Suprapubic skin (tissue), 3 donors: ENCODE results near the gene POLR2I.
"Not testable (repeated sequence)": the region's sequence is repeated elsewhere in the genome, so short reads cannot be mapped to it uniquely, and the experiment has no call there.

ENCODE experiments used
- POLR2A ChIP-seq, 2 donors: fragments of 450-650 bp; IDR thresholded peaks; one replicate each; pipeline ENCODE4 v1.6.1; 2017; ENCODE audit warnings: antibody characterized with exemption in 2 of 2, mild to moderate bottlenecking in 2 of 2, moderate library complexity in 2 of 2
- TF ChIP-seq, protein P1 (sequence below), 2 donors: fragments of 200-600 bp in 1 of 2; fragments of 450-650 bp in 1 of 2; sonication (generic) in 1 of 2; IDR thresholded peaks; one replicate each; pipeline ENCODE4 v1.5.1; 2016 to 2019; ENCODE audit warnings: antibody characterized with exemption in 2 of 2, mild to moderate bottlenecking in 1 of 2, moderate library complexity in 1 of 2

DNA sequence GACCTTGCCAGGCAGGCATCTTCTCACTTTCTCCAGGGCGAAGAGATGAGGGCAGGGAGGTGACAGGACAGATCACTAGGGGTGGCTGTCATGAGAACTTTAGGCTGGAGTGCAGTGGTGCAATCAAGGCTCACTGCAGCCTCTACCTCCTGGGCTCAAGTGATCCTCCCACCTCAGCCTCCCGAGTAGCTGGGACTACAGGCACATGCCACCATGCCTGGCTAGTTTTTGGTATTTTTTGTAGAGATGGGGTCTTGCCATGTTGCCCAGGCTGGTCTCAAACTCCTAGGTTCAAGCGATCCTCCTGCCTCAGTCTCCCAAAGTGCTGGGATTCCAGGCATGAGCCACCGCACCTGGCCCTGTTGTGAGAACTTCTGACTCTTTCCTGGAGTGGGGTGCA, 20.2 kb upstream of the POLR2I start:
- TF ChIP-seq, protein P1, sequence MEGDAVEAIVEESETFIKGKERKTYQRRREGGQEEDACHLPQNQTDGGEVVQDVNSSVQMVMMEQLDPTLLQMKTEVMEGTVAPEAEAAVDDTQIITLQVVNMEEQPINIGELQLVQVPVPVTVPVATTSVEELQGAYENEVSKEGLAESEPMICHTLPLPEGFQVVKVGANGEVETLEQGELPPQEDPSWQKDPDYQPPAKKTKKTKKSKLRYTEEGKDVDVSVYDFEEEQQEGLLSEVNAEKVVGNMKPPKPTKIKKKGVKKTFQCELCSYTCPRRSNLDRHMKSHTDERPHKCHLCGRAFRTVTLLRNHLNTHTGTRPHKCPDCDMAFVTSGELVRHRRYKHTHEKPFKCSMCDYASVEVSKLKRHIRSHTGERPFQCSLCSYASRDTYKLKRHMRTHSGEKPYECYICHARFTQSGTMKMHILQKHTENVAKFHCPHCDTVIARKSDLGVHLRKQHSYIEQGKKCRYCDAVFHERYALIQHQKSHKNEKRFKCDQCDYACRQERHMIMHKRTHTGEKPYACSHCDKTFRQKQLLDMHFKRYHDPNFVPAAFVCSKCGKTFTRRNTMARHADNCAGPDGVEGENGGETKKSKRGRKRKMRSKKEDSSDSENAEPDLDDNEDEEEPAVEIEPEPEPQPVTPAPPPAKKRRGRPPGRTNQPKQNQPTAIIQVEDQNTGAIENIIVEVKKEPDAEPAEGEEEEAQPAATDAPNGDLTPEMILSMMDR (IDR thresholded peaks at IDR 0.05): not testable (repeated sequence)
- TF ChIP-seq POLR2A (IDR thresholded peaks at IDR 0.05): not testable (repeated sequence)
